HG02610 (cell line): ENCODE results near the gene PCDHGA4.
A peak's percentile ranks its signal among the peaks of the same experiment; 100 is the strongest.
"Not testable (repeated sequence)": the region's sequence is repeated elsewhere in the genome, so short reads cannot be mapped to it uniquely, and the experiment has no call there.

Experiments
- ATAC-seq: cut with Tn5 transposase; IDR thresholded peaks from one replicate; pipeline ENCODE4 v1.9.1; 2021; ENCODE audit warnings: mild to moderate bottlenecking, moderate library complexity; ENCODE audit not compliant: unreplicated experiment

Gene PCDHGA4

GRCh38 chr5:141354900-141355469 lies at the start of gene PCDHGA4:
Gene PCDHGA4 (plus strand): TSS chr5:141355021. CDS start chr5:141355108, 87 bp downstream.
- ATAC-seq: no peak

- ATAC-seq: no peak
These were observed 48.2 kb upstream of the PCDHGA4 start for GRCh38 chr5:141306630-141307029.

DNA sequence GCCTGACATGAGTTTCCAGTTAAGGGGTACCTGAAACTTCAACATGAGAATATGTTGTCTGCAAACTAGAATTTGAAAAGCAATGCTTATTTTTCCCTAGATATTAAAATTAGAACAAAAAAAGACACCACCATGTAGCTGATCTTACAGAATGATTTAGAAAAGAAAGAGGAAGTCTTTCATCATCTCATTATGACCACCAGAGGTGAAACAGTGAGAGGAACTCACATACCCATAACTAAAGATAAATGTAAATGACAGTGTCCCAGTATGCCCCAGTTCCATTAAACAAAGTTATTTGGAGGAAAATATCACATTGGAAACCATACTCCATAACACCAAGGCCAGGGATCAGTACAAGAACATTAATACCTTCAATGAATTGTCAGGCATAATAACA lies 41.1 kb upstream of the PCDHGA4 start:
- ATAC-seq: no peak

GRCh38 chr5:141316963-141317362 lies 37.9 kb upstream of the PCDHGA4 start:
- ATAC-seq: not testable (repeated sequence)

GRCh38 chr5:141319202-141319601 lies 35.6 kb upstream of the PCDHGA4 start:
- ATAC-seq: no peak

GRCh38 chr5:141319699-141320098 lies 35.1 kb upstream of the PCDHGA4 start:
- no peak for ATAC-seq

- peak; percentile 94 for ATAC-seq
These were observed 34.3 kb upstream of the PCDHGA4 start, which contains the start of gene TAF7 for GRCh38 chr5:141320225-141321169. Gene TAF7 (minus strand): TSS chr5:141320784. CDS start chr5:141320044, 740 bp downstream.

DNA sequence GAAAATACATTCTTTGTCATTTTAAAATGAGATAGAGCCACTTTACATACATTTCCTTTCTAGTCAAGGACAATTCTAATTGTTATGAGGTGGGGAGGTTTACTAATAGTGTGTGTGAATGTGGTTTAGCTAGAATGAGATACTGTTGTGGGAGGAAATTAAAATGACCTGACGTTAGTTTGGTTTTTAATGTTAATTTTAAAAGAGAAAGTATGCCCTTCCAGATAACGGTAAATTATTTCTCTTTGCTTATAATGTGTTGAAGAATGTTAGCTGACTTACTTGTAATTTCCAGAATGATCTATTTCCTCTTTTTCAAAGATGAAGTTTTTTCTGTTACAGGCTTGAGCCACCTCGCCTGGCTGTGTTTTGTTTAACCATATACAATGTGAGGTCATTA lies 32.6 kb upstream of the PCDHGA4 start:
- no peak for ATAC-seq

DNA sequence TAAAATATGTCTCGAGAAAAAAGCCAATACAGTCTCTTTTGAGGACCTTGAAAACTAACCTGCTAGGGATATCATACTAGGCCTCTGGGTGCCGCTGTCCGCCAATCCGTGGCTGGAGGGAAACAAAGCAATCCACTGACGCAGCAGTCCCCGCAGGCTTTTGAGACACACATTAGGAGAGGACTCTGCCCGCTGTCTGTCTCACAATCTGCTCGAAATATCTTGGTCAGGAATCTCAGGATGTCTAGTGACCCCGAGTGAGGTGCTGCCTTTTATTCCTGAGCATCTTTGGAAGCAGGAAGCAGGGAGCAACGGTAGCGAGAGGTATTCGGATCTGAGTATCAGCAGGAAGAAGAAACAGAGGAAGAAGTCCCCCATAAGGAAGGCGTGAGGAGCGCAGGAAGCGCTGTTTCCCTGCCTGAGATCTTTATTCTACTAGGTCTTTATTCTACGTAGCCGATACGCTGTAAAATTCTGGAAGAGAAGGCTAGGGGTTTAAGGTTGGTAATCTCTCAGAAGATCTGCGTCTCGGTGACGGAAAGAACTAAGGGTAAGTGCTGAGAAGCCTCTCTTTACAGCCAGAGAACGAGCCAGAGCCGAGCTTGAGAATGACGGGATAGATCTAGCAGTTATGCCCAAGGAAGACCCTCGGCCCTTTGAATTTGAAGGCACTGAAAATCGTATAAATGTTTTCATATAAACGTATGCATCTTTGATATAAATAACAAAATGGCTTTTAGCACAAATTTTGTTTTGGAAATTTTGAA lies 28.6 kb upstream of the PCDHGA4 start:
- peak; percentile 67 for ATAC-seq

DNA sequence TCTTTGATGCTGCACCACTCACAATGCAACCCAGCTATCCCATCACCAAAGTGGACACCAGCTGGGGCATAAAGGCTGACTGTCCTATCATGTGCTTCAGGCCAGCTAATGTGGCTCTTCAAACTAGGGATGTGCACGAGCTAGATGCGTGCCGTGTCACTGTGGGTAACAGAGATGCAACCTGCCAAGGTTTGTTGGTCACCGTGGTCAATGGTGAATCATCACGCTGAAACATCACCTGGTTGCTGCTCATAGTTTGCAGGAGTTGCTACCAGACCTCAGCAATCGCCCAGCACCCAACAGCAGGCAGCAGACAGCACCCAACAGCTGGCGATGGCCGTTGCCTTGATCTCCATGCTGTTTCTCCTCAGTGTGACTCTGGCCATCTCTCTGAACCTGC lies 26.6 kb upstream of the PCDHGA4 start:
- ATAC-seq: no peak

DNA sequence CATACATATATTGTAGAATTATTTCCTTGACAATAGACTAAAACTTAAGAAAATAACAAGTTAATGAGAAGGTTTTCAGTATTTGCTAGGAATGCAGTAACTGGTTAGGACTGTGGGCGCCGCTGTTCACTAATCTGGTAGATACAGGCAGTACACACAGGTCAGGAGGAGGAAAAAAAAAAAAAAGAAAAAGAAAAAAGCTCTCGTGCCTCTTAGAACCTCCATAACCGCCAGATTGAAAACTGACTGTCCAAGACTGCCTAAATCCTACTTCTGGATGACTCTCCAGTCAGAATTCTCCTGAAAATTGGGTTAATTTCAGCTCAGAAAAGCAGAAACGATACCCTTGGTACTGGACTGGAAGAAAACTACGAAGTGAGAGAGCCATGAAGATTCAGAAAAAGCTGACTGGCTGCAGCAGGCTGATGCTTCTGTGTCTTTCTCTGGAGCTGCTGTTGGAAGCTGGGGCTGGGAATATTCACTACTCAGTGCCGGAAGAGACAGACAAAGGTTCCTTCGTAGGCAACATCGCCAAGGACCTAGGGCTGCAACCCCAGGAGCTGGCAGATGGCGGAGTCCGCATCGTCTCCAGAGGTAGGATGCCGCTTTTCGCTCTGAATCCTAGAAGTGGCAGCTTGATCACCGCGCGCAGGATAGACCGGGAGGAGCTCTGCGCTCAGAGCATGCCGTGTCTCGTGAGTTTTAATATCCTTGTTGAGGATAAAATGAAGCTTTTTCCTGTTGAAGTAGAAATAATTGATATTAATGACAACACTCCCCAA lies 24.3 kb upstream of the PCDHGA4 start, which contains the start of gene PCDHGA1:
Gene PCDHGA1, plus strand, starts transcription at position 216 of the 782 bp plus-strand sequence.
- ATAC-seq: no peak

GRCh38 chr5:141332571-141332970 lies 22.2 kb upstream of the PCDHGA4 start:
- not testable (repeated sequence) for ATAC-seq

DNA sequence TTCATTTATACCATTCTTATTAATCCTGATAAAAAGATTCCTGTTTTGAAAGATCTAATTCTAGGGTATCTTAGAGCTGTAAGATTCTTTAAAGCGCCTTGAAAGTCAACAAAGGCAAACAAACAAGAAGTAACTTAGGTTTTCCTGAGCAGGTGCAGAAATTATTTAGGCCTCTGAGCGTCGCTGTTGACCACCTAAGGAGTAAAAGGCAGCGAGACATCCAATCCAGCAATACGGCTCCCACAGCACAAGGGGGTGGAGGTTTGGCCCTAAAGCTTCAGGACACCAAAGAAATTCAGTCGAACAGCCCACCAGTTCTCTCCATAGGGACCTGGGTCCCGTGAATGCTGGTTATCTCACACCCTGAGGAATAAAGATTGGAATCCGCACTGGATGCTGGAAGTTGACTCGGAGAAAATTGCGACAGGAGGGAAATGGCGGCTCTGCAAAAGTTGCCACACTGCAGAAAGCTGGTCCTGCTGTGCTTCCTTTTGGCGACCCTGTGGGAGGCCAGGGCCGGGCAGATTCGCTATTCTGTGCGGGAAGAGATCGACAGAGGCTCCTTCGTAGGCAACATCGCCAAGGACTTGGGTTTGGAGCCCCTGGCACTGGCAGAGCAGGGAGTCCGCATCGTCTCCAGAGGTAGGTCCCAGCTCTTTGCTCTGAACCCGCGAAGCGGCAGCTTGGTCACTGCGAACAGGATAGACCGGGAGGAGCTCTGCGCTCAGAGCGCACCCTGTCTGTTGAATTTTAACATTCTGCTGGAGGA lies 16.1 kb upstream of the PCDHGA4 start, which contains the start of gene PCDHGA2:
Gene PCDHGA2, plus strand, starts transcription at position 223 of the 769 bp plus-strand sequence.
- no peak for ATAC-seq

- not testable (repeated sequence) for ATAC-seq
These were observed 14.0 kb upstream of the PCDHGA4 start for GRCh38 chr5:141340781-141341354.

DNA sequence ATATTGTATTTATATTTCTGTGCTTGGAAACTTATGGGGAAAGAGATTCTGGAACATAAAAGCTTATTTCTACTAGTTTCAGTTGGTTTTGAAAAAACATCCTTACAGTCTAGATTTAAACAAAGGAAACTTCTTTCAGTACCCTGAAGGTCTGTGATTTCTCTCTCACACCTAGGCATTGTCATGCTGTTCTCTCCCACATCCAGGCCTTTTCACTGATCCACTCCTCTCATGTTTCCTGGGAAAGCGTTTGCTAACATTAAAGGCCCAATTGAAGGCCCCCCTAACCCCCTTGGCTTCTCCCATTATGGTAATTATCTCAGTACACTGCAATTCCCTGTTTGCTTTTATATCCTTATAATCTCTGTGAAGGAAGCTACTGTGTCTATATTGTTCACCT lies 12.0 kb upstream of the PCDHGA4 start:
- ATAC-seq: no peak

- ATAC-seq: no peak
These were observed 11.4 kb upstream of the PCDHGA4 start, which contains the start of gene PCDHGA3 for GRCh38 chr5:141343242-141343952. Gene PCDHGA3 (plus strand): TSS chr5:141343829. CDS start chr5:141344034, 205 bp downstream.

- ATAC-seq: no peak
These were observed 10.8 kb upstream of the PCDHGA4 start for GRCh38 chr5:141343953-141344463.

DNA sequence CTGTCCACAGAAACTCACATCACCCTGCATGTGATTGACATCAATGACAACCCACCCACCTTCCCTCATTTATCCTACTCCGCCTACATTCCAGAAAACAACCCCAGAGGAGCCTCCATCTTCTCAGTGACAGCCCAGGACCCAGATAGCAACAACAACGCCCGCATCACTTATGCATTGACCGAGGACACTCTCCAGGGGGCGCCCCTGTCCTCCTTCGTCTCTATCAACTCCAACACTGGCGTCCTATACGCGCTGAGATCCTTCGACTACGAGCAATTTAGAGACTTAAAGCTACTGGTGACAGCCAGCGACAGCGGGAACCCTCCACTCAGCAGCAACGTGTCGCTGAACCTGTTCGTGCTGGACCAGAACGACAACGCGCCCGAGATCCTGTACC lies 9.5 kb upstream of the PCDHGA4 start:
- ATAC-seq: no peak
